ENCODE data around the gene KIF26B.

Gene KIF26B

GRCh38 chr1:245173446-245174211, 18.8 kb downstream of the KIF26B start:
- no peak for DNase-seq

GRCh38 chr1:245177071-245177900, 22.5 kb downstream of the KIF26B start:
- DNase-seq: no peak

GRCh38 chr1:245179706-245180105, 24.9 kb downstream of the KIF26B start:
- no peak for DNase-seq

- no peak for DNase-seq
These were observed 25.8 kb downstream of the KIF26B start for GRCh38 chr1:245180496-245181157.

GRCh38 chr1:245181158-245181517, 26.4 kb downstream of the KIF26B start:
- DNase-seq: no peak

GRCh38 chr1:245182028-245182427, 27.2 kb downstream of the KIF26B start:
- DNase-seq: no peak

GRCh38 chr1:245183429-245183828, 28.6 kb downstream of the KIF26B start:
- DNase-seq: no peak

GRCh38 chr1:245184779-245185178, 30.0 kb downstream of the KIF26B start:
- no peak for DNase-seq

- DNase-seq: no peak
These were observed 33.6 kb downstream of the KIF26B start for GRCh38 chr1:245188403-245188802.

- no peak for DNase-seq
These were observed 40.6 kb downstream of the KIF26B start for GRCh38 chr1:245195398-245195797.

GRCh38 chr1:245197121-245197520, 42.3 kb downstream of the KIF26B start:
- DNase-seq: no peak

- DNase-seq: no peak
These were observed 43.2 kb downstream of the KIF26B start for GRCh38 chr1:245197911-245198379.

GRCh38 chr1:245198748-245199516, 44.1 kb downstream of the KIF26B start:
- DNase-seq: no peak

GRCh38 chr1:245200146-245200545, 45.4 kb downstream of the KIF26B start:
- DNase-seq: no peak

- no peak for DNase-seq
These were observed 46.4 kb downstream of the KIF26B start for GRCh38 chr1:245201201-245201600.

- DNase-seq: no peak
These were observed 47.0 kb downstream of the KIF26B start for GRCh38 chr1:245201827-245202226.

- DNase-seq: no peak
These were observed 50.6 kb downstream of the KIF26B start for GRCh38 chr1:245205396-245205795.

GRCh38 chr1:245205864-245206263, 51.1 kb downstream of the KIF26B start:
- DNase-seq: no peak

- no peak for DNase-seq
These were observed 52.4 kb downstream of the KIF26B start for GRCh38 chr1:245207056-245207638.

GRCh38 chr1:245207801-245208200, 53.0 kb downstream of the KIF26B start:
- no peak for DNase-seq

- DNase-seq: no peak
These were observed 55.1 kb downstream of the KIF26B start for GRCh38 chr1:245209658-245210435.
